HG03196 (cell line): ENCODE results near the gene HACD2.

ENCODE experiments used
- ATAC-seq: cut with Tn5 transposase; IDR thresholded peaks from one replicate; pipeline ENCODE4 v1.9.1; 2021; ENCODE audit not compliant: unreplicated experiment

The HACD2 gene

GRCh38 chr3:123584988-123585937 is at the start of gene HACD2:
Gene HACD2, minus strand, starts transcription at chr3:123585053. Its CDS starts 26 bp downstream, at chr3:123585027.
- ATAC-seq = peak; percentile 89

DNA sequence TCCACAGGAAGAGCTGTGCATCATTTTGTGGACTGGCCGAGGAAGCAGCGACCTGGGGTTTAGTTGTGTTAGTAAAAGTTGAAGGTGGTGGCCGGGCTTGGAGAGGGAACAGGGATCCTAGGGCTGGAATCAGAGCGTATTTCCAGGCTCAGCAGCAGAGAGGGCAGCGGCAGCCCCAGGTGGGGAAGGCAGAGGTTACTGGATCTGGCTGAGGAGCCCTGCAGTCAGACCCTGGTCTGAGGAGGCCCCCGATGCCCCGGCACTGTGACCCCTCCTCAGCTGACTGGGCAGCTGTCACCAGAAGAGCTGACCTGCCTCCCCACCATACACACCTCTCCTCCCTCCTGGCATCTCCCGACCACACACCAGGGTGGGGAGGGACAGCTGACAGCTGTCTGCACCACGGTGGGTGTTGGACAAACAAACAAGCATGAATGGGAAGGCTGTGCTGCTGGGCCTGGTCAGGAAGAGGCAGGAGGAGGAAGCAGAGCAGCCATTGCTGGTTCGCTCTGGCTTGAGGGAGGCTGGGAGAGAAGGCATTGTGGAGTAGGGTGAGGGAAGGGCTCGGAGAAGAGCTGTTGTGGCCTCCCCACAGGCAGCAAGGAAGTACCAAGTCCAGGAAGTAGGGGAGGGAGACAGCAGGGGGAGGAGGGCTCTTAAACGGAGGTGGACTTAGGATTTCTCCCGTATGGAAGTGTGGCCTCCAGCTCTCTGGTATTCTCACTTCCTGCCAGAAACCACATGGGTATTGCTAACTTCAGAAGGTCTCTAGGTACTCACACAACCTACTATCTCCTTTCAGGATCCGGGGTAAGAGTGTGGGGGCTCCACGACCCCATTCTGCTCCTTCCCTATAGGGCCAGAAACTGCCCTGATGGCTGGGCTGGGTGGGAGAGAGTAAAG is 49.5 kb upstream of the HACD2 start:
- ATAC-seq = no peak

DNA sequence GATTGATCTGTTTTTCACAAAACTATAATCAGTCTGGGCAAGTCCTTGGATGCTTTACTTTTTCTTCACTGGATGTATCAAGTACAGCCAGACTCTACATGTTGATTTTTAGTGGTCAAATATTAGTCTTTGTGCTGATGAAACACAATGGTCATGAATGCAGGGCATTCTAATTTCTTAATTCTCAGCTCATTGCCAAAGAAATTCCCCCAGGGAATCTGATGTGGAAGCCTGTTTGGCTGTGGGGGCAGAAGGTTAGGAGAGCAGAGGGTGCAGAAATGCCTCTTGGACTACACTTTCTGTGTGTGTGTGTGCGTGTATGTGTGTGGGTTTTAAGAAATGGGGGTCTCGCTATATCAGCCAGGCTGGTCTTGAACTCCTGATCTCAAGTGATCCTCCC is 48.7 kb upstream of the HACD2 start:
- no peak for ATAC-seq

GRCh38 chr3:123632161-123632655 is 47.4 kb upstream of the HACD2 start:
- ATAC-seq = no peak

GRCh38 chr3:123629747-123630047 is 44.8 kb upstream of the HACD2 start:
- ATAC-seq = no peak

- no peak for ATAC-seq
These were observed 44.3 kb upstream of the HACD2 start for GRCh38 chr3:123628996-123629746.

DNA sequence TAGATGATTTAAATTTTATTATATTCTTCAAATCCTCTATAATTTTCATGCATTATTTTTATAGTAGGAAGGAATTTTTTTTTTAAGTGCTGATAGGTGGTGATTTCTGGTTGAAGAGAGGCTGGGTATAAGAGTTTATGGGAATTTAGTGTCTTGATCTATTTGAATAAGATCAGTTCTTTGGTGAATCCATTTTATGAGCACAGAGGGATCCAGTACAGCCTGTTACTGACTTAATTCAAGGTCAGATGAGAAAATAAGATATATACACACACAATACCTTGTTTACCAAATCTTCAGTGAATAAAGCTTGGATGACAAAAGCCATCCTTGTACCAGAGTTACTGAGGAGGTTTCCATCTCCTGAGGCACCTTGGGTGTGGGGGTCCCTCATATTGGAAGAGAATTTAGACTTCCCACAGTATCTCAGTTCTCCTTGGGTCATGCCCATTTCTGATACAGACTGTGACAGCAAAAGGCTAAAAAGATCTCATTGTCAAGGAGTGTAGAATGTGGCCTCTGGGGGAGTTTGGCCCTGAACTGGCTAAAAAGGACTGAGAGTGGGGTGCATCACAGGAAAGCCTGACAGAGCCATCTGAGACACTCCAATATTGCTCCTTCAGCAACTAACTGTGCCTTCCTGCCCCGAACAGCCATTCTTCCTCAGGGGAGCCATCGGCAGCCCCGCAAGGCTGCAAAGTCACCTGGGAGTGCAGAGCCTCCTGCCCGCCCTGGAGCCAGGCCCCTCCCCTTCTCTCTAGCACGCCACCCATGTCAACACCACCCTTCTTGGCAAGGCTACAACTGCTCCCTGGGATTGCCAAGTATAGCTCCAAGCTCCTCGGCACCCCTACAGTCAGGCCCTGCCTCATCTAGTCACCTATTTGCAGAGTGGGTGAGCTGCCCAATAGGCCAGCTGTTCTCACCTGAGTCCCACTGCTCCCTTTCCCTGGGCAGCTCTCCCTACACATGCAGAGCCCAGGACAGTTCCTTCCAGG is 43.1 kb upstream of the HACD2 start:
- no peak for ATAC-seq

DNA sequence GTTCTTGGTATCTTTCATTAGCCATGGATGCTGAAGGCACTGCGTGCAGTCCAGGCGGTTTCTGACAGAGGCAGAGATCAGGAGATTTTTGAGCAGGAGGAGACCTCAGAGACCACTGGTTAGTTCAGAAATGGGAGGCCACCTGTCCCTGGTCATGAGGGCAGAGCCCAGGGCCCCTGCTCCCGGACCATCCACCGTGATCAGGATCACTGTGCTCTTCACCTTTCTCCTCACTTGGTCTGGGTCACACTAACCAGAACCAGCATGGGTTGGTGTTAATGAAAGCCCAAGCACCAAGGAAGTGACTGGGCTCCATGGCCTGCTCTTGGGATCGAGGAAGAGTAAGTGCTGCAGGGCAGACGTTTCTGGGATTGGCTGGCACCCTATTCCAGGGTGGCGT is 42.0 kb upstream of the HACD2 start:
- no peak for ATAC-seq

GRCh38 chr3:123624302-123624701 is 39.4 kb upstream of the HACD2 start:
- no peak for ATAC-seq

DNA sequence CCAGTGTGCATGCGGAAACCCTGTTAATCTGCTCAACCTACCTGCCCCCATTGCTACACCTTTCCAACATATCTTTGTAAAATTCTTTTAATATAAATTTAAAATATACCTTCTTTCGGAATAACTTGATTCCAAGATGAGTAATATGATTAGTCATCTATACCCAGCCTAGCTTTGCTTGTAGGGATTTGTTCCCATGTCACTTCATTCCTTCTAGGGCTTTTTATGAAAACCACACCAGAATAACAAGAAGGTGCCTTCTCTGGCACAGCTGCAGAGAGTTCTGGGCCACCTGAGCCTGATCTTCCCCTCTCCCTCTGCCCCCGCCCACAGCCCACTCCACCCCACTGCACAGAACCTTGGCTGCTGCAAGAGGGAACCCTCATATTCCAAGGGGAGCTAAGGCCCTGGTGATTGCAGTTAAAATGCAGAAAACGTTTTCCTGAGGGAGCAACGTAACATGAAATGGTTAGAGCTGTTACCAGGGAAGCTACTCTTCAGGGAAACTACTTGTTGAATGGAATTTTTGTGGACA is 38.6 kb upstream of the HACD2 start:
- no peak for ATAC-seq

GRCh38 chr3:123622766-123623165 is 37.9 kb upstream of the HACD2 start:
- no peak for ATAC-seq

DNA sequence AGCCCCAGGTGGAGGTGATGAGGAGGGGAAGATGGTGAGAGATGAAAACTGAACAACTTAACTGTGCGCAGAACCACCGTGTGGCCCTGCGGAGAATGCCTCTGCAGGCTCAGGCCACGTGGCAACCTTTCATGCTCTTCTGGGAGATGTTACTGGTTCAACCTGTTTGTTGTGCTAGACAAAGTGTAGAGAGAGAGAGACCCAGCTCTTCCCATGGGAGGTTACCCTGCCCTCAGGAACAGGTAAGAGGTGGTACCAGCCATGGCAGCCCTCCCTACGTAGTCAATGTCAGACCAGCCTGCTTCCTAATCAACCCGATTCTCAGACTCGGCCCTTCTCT is 37.0 kb upstream of the HACD2 start:
- no peak for ATAC-seq

- no peak for ATAC-seq
These were observed 36.5 kb upstream of the HACD2 start for GRCh38 chr3:123621186-123621849.

GRCh38 chr3:123620343-123620742 is 35.5 kb upstream of the HACD2 start:
- no peak for ATAC-seq

GRCh38 chr3:123618768-123619484 is 34.1 kb upstream of the HACD2 start:
- ATAC-seq = no peak

GRCh38 chr3:123618076-123618708 is 33.3 kb upstream of the HACD2 start:
- ATAC-seq = no peak

GRCh38 chr3:123616593-123616992 is 31.7 kb upstream of the HACD2 start:
- ATAC-seq = no peak

DNA sequence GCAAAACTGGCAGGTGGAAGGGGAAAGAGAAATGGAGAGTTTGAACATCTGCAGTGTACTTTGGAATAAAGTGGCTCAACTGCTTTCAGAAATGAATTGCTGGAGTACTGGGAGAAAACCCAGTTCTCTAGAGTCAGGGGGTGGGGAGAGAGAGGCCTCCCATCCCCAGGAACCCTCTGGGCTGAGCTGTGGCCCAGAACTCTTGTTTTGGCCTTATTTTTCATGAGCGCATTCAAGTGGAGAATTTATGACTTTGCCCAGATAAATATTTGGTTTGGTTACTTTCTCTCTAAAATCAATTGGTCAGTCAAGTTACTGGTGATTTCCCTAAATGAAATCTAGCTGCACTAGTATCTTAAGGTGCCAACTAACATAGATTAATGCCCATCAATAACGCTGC is 28.7 kb upstream of the HACD2 start:
- ATAC-seq = no peak
